Measurements from ENCODE around the gene CDC7. TPM values are rescaled to one million over a fixed set of nuclear protein-coding genes. Genes with fewer than 3 reads are reported as not detected.

CDC7 gene
- total and polyA plus RNA-seq, 2 experiments from 2014 or later: 26.6 to 44.0 TPM

DNA sequence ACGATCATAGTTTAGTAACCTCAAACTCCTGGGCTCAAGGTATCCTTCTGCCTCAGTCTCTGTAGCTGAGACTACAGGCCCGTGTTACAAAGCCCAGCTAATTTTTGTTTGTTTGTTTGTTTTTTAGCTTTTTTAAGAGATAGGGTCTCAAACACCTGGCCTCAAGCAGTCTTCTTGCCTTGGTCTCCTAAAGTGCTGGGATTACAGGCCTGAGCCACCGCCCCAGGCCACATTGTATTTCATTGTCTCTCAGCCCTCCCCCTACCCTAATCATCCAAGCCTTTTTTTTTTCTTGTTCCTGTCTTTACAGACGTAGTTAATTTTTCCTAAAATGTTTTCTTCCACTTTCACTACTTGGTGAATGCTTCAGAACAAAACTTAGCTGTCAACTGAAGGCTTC, 5.4 kb downstream of the CDC7 start:
- TF ChIP-seq EZH2phosphoT487 (IDR thresholded peaks at IDR 0.05; ENCODE audit: unreplicated experiment): no peak
- TF ChIP-seq POLR2AphosphoS5 (IDR thresholded peaks at IDR 0.05; ENCODE audit: low read depth): no peak
- no peak for TF ChIP-seq CREB1 (CRISPR knock-in tag; IDR thresholded peaks at IDR 0.05; ENCODE audit: low read depth)
- TF ChIP-seq, protein P1, sequence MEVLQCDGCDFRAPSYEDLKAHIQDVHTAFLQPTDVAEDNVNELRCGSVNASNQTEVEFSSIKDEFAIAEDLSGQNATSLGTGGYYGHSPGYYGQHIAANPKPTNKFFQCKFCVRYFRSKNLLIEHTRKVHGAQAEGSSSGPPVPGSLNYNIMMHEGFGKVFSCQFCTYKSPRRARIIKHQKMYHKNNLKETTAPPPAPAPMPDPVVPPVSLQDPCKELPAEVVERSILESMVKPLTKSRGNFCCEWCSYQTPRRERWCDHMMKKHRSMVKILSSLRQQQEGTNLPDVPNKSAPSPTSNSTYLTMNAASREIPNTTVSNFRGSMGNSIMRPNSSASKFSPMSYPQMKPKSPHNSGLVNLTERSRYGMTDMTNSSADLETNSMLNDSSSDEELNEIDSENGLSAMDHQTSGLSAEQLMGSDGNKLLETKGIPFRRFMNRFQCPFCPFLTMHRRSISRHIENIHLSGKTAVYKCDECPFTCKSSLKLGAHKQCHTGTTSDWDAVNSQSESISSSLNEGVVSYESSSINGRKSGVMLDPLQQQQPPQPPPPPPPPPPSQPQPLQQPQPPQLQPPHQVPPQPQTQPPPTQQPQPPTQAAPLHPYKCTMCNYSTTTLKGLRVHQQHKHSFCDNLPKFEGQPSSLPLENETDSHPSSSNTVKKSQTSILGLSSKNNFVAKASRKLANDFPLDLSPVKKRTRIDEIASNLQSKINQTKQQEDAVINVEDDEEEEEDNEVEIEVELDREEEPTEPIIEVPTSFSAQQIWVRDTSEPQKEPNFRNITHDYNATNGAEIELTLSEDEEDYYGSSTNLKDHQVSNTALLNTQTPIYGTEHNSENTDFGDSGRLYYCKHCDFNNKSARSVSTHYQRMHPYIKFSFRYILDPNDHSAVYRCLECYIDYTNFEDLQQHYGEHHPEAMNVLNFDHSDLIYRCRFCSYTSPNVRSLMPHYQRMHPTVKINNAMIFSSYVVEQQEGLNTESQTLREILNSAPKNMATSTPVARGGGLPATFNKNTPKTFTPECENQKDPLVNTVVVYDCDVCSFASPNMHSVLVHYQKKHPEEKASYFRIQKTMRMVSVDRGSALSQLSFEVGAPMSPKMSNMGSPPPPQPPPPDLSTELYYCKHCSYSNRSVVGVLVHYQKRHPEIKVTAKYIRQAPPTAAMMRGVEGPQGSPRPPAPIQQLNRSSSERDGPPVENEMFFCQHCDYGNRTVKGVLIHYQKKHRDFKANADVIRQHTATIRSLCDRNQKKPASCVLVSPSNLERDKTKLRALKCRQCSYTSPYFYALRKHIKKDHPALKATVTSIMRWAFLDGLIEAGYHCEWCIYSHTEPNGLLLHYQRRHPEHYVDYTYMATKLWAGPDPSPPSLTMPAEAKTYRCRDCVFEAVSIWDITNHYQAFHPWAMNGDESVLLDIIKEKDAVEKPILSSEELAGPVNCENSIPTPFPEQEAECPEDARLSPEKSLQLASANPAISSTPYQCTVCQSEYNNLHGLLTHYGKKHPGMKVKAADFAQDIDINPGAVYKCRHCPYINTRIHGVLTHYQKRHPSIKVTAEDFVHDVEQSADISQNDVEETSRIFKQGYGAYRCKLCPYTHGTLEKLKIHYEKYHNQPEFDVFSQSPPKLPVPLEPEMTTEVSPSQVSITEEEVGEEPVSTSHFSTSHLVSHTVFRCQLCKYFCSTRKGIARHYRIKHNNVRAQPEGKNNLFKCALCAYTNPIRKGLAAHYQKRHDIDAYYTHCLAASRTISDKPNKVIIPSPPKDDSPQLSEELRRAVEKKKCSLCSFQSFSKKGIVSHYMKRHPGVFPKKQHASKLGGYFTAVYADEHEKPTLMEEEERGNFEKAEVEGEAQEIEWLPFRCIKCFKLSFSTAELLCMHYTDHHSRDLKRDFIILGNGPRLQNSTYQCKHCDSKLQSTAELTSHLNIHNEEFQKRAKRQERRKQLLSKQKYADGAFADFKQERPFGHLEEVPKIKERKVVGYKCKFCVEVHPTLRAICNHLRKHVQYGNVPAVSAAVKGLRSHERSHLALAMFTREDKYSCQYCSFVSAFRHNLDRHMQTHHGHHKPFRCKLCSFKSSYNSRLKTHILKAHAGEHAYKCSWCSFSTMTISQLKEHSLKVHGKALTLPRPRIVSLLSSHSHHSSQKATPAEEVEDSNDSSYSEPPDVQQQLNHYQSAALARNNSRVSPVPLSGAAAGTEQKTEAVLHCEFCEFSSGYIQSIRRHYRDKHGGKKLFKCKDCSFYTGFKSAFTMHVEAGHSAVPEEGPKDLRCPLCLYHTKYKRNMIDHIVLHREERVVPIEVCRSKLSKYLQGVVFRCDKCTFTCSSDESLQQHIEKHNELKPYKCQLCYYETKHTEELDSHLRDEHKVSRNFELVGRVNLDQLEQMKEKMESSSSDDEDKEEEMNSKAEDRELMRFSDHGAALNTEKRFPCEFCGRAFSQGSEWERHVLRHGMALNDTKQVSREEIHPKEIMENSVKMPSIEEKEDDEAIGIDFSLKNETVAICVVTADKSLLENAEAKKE (CRISPR knock-in tag; IDR thresholded peaks at IDR 0.05): no peak
- TF ChIP-seq STAT1 (IDR thresholded peaks at IDR 0.05; ENCODE audit: unreplicated experiment): no peak
- TF ChIP-seq, protein P2, sequence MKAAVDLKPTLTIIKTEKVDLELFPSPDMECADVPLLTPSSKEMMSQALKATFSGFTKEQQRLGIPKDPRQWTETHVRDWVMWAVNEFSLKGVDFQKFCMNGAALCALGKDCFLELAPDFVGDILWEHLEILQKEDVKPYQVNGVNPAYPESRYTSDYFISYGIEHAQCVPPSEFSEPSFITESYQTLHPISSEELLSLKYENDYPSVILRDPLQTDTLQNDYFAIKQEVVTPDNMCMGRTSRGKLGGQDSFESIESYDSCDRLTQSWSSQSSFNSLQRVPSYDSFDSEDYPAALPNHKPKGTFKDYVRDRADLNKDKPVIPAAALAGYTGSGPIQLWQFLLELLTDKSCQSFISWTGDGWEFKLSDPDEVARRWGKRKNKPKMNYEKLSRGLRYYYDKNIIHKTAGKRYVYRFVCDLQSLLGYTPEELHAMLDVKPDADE (IDR thresholded peaks at IDR 0.05): no peak
- TF ChIP-seq, protein P3, sequence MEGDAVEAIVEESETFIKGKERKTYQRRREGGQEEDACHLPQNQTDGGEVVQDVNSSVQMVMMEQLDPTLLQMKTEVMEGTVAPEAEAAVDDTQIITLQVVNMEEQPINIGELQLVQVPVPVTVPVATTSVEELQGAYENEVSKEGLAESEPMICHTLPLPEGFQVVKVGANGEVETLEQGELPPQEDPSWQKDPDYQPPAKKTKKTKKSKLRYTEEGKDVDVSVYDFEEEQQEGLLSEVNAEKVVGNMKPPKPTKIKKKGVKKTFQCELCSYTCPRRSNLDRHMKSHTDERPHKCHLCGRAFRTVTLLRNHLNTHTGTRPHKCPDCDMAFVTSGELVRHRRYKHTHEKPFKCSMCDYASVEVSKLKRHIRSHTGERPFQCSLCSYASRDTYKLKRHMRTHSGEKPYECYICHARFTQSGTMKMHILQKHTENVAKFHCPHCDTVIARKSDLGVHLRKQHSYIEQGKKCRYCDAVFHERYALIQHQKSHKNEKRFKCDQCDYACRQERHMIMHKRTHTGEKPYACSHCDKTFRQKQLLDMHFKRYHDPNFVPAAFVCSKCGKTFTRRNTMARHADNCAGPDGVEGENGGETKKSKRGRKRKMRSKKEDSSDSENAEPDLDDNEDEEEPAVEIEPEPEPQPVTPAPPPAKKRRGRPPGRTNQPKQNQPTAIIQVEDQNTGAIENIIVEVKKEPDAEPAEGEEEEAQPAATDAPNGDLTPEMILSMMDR (conservative IDR thresholded peaks at IDR 0.05; ENCODE audit: low read depth in 2 of 2): no peak
- no peak for TF ChIP-seq ZNF331 (CRISPR knock-in tag; IDR thresholded peaks at IDR 0.05; ENCODE audit: low read depth)
- TF ChIP-seq, protein P4, sequence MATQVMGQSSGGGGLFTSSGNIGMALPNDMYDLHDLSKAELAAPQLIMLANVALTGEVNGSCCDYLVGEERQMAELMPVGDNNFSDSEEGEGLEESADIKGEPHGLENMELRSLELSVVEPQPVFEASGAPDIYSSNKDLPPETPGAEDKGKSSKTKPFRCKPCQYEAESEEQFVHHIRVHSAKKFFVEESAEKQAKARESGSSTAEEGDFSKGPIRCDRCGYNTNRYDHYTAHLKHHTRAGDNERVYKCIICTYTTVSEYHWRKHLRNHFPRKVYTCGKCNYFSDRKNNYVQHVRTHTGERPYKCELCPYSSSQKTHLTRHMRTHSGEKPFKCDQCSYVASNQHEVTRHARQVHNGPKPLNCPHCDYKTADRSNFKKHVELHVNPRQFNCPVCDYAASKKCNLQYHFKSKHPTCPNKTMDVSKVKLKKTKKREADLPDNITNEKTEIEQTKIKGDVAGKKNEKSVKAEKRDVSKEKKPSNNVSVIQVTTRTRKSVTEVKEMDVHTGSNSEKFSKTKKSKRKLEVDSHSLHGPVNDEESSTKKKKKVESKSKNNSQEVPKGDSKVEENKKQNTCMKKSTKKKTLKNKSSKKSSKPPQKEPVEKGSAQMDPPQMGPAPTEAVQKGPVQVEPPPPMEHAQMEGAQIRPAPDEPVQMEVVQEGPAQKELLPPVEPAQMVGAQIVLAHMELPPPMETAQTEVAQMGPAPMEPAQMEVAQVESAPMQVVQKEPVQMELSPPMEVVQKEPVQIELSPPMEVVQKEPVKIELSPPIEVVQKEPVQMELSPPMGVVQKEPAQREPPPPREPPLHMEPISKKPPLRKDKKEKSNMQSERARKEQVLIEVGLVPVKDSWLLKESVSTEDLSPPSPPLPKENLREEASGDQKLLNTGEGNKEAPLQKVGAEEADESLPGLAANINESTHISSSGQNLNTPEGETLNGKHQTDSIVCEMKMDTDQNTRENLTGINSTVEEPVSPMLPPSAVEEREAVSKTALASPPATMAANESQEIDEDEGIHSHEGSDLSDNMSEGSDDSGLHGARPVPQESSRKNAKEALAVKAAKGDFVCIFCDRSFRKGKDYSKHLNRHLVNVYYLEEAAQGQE (IDR thresholded peaks at IDR 0.05; ENCODE audit: unreplicated experiment): no peak
- no peak for TF ChIP-seq EZH2 (IDR thresholded peaks at IDR 0.05; ENCODE audit: low read depth, unreplicated experiment)
- TF ChIP-seq ZNF114 (CRISPR knock-in tag; IDR thresholded peaks at IDR 0.05): no peak
- no peak for TF ChIP-seq NANOG (IDR thresholded peaks at IDR 0.05; ENCODE audit: borderline replicate concordance)
- no peak for TF ChIP-seq JUNB (IDR thresholded peaks at IDR 0.05; ENCODE audit: unreplicated experiment)
- ATAC-seq (no peak), DNase-seq (ENCODE audit: low spot score) (no peak)
- Histone ChIP-seq H2AFZ (no peak overlapping the region), H3K36me3 (ENCODE audit: insufficient read depth) (peaks cover 20% of the 10 kb centered on the region; the same call in 1 of the 2 replicates), H3K79me2 (replicated peaks; ENCODE audit: insufficient read depth) (peaks cover 73% of the 10 kb centered on the region), H3F3A (replicated peaks; ENCODE audit: low read depth) (no peaks in the 10 kb centered on the region), H3K4me3 (no peak overlapping the region), H3K4me2 (no peak overlapping the region), H4K20me1 (replicated peaks; ENCODE audit: insufficient read depth) (peaks cover 8% of the 10 kb centered on the region; the same call in 1 of the 2 replicates), H3K9me2 (ENCODE audit: insufficient read depth) (no peaks in the 10 kb centered on the region), H3K27ac (ENCODE audit: low read depth) (no peak overlapping the region), H3K27me3 (ENCODE audit: insufficient read depth) (no peaks in the 10 kb centered on the region), H3K4me1 (ENCODE audit: insufficient read depth) (peaks cover 22% of the 10 kb centered on the region)
- Mint-ChIP-seq H3K27me3 (ENCODE audit: insufficient read depth, low read depth, poor library complexity) (peaks cover 2% of the 10 kb centered on the region), H3K9me3 (no peaks in the 10 kb centered on the region), H3K4me1 (peaks cover 20% of the 10 kb centered on the region; the same call in 2 of the 3 replicates), H3K36me3 (ENCODE audit: low read depth) (peaks cover 43% of the 10 kb centered on the region), H3K4me3 (no peak overlapping the region), H3K27ac (0 out of 2 replicates have a peak overlapping the region, but pooled peaks have one; percentile 32)
